HepG2 (cell line): Measurements from ENCODE around the gene DAD1. TPM values are rescaled to one million over a fixed set of nuclear protein-coding genes. Genes with fewer than 3 reads are reported as not detected.

Experiments used
- CBFB ChIP-seq: sonication (generic); formaldehyde crosslinking; IDR thresholded peaks from 2 replicates; pipeline ENCODE4 v1.4.0; 2020; ENCODE audit warnings: missing genetic modification reagents
- KAT2B ChIP-seq: fragments of 150-350 bp; IDR thresholded peaks from 2 replicates; pipeline ENCODE4 v1.6.1; 2014; ENCODE audit warnings: low read depth, low read length, borderline replicate concordance
- RBFOX2 ChIP-seq: fragments of 200-400 bp; formaldehyde crosslinking; IDR thresholded peaks from 2 replicates; pipeline ENCODE4 v1.6.1; 2017; ENCODE audit warnings: low read depth, mild to moderate bottlenecking, low read length
- SP1 ChIP-seq, 2 experiments: fragments of 450-650 bp in 1 of 2; sonication (generic) in 1 of 2; formaldehyde crosslinking in 1 of 2; IDR thresholded peaks; 2 replicates each; pipeline versions ENCODE4 v1.4.0 to v1.6.1; 2016 to 2020; ENCODE audit warnings: missing genetic modification reagents in 1 of 2
- SRSF1 ChIP-seq: fragments of 200-400 bp; formaldehyde crosslinking; optimal IDR thresholded peaks from 2 replicates; pipeline ENCODE3; 2017; ENCODE audit warnings: mild to moderate bottlenecking, low read depth, low read length, moderate library complexity
- STAT5B ChIP-seq: sonication (generic); formaldehyde crosslinking; IDR thresholded peaks from 2 replicates; pipeline ENCODE4 v1.4.0; 2020; ENCODE audit warnings: missing genetic modification reagents
- ZNF552 ChIP-seq: sonication (generic); formaldehyde crosslinking; IDR thresholded peaks from 2 replicates; pipeline ENCODE4 v1.9.0; 2022; ENCODE audit warnings: missing genetic modification reagents, mild to moderate bottlenecking, borderline replicate concordance
- polyA plus RNA-seq, 8 experiments: library from polyadenylated mRNA; depleted of rRNA in 3 of 8; stranded (reverse) in 7 of 8; unstranded in 1 of 8; fragments of >200 nt; fragmentation: Illumina TruSeq in 4 of 8; extraction: Trizol in 4 of 8; gene quantifications; 2 replicates each; pipeline versions ENCODE4 v1.2.1 to v1.2.3, GENCODE V29; 2011 to 2016; ENCODE audit warnings: low read depth in 4 of 8, missing spikeins in 1 of 8, mixed read lengths in 1 of 8; ENCODE audit not compliant: insufficient read depth in 1 of 8
- total RNA-seq, 5 experiments: library from RNA; depleted of rRNA; stranded (reverse); fragments of >200 nt; fragmentation: Illumina TruSeq; extraction: Trizol; gene quantifications; 2 replicates each; pipeline ENCODE4 v1.2.3, GENCODE V29; 2016; ENCODE audit warnings: low read depth in 1 of 5
- TF ChIP-seq, protein P1 (sequence below): sonication (generic); formaldehyde crosslinking; IDR thresholded peaks from 2 replicates; pipeline ENCODE4 v1.5.0; 2020; ENCODE audit warnings: mild to moderate bottlenecking, missing genetic modification reagents, borderline replicate concordance
- TF ChIP-seq, protein P2 (sequence below): sonication (generic); formaldehyde crosslinking; IDR thresholded peaks from 2 replicates; pipeline ENCODE4 v1.5.1; 2020; ENCODE audit warnings: missing genetic modification reagents, mild to moderate bottlenecking, borderline replicate concordance
- TF ChIP-seq, protein P3 (sequence below): IDR thresholded peaks from 2 replicates; pipeline ENCODE4 v1.6.1; 2016; ENCODE audit warnings: mild to moderate bottlenecking, missing biosample characterization, missing genetic modification reagents
- TF ChIP-seq, protein P4 (sequence below): sonication (generic); formaldehyde crosslinking; IDR thresholded peaks from 2 replicates; pipeline ENCODE4 v1.8.1; 2023; ENCODE audit warnings: missing genetic modification reagents, inconsistent platforms, borderline replicate concordance
- TF ChIP-seq, protein P5 (sequence below): sonication (generic); formaldehyde crosslinking; IDR thresholded peaks from 2 replicates; pipeline ENCODE4 v1.4.0; 2020; ENCODE audit warnings: missing genetic modification reagents
- TF ChIP-seq, protein P6 (sequence below): sonication (generic); formaldehyde crosslinking; IDR thresholded peaks from 2 replicates; pipeline ENCODE4 v1.8.1; 2023; ENCODE audit warnings: missing genetic modification reagents, mild to moderate bottlenecking, borderline replicate concordance

The DAD1 gene
- total and polyA plus RNA-seq, 2 of the 13 experiments (the other 11 are each of a cell fraction or from before 2014, with no cell fraction given), result 558 to 626 TPM

DNA sequence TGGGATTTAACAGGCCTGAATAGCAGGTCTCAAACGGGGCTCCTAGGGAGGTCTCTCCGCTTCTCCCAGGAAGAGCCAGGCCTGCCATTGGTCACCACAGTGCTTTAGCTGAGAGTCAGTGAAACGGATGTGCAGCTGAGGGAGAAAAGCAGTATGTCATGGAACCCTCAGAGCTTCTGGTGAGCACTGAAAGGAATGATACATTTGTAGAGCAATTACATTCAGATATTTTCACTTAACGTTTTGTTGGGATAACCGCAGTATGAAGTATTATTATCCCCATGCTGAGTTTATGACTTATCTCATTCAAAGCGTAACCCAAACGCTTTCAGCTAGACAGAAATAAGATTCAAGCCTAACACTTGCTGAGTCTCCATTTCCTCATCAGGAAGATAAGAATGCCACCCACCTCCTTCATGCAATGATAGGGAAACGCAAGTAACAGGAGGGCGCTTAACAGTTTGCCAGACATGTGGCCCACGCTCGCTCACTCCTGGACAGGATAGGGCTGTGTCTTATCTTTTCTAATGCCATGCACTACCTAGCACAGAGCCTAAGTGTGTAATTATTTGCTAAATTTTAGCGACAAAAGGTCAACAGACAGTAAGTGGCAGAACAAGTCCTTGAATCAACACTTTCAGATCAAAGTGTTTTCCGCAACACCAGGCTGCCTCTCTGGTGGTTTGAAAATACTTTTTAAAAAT lies 28.2 kb downstream of the DAD1 start (continued):
- TF ChIP-seq, protein P1, sequence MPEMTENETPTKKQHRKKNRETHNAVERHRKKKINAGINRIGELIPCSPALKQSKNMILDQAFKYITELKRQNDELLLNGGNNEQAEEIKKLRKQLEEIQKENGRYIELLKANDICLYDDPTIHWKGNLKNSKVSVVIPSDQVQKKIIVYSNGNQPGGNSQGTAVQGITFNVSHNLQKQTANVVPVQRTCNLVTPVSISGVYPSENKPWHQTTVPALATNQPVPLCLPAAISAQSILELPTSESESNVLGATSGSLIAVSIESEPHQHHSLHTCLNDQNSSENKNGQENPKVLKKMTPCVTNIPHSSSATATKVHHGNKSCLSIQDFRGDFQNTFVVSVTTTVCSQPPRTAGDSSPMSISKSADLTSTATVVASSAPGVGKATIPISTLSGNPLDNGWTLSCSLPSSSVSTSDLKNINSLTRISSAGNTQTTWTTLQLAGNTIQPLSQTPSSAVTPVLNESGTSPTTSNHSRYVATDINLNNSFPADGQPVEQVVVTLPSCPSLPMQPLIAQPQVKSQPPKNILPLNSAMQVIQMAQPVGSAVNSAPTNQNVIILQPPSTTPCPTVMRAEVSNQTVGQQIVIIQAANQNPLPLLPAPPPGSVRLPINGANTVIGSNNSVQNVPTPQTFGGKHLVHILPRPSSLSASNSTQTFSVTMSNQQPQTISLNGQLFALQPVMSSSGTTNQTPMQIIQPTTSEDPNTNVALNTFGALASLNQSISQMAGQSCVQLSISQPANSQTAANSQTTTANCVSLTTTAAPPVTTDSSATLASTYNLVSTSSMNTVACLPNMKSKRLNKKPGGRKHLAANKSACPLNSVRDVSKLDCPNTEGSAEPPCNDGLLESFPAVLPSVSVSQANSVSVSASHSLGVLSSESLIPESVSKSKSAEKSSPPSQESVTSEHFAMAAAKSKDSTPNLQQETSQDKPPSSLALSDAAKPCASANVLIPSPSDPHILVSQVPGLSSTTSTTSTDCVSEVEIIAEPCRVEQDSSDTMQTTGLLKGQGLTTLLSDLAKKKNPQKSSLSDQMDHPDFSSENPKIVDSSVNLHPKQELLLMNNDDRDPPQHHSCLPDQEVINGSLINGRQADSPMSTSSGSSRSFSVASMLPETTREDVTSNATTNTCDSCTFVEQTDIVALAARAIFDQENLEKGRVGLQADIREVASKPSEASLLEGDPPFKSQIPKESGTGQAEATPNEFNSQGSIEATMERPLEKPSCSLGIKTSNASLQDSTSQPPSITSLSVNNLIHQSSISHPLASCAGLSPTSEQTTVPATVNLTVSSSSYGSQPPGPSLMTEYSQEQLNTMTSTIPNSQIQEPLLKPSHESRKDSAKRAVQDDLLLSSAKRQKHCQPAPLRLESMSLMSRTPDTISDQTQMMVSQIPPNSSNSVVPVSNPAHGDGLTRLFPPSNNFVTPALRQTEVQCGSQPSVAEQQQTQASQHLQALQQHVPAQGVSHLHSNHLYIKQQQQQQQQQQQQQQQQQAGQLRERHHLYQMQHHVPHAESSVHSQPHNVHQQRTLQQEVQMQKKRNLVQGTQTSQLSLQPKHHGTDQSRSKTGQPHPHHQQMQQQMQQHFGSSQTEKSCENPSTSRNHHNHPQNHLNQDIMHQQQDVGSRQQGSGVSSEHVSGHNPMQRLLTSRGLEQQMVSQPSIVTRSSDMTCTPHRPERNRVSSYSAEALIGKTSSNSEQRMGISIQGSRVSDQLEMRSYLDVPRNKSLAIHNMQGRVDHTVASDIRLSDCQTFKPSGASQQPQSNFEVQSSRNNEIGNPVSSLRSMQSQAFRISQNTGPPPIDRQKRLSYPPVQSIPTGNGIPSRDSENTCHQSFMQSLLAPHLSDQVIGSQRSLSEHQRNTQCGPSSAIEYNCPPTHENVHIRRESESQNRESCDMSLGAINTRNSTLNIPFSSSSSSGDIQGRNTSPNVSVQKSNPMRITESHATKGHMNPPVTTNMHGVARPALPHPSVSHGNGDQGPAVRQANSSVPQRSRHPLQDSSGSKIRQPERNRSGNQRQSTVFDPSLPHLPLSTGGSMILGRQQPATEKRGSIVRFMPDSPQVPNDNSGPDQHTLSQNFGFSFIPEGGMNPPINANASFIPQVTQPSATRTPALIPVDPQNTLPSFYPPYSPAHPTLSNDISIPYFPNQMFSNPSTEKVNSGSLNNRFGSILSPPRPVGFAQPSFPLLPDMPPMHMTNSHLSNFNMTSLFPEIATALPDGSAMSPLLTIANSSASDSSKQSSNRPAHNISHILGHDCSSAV (CRISPR knock-in tag), result no peak
- TF ChIP-seq, protein P2, sequence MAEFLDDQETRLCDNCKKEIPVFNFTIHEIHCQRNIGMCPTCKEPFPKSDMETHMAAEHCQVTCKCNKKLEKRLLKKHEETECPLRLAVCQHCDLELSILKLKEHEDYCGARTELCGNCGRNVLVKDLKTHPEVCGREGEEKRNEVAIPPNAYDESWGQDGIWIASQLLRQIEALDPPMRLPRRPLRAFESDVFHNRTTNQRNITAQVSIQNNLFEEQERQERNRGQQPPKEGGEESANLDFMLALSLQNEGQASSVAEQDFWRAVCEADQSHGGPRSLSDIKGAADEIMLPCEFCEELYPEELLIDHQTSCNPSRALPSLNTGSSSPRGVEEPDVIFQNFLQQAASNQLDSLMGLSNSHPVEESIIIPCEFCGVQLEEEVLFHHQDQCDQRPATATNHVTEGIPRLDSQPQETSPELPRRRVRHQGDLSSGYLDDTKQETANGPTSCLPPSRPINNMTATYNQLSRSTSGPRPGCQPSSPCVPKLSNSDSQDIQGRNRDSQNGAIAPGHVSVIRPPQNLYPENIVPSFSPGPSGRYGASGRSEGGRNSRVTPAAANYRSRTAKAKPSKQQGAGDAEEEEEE (CRISPR knock-in tag), result no peak
- TF ChIP-seq, protein P3, sequence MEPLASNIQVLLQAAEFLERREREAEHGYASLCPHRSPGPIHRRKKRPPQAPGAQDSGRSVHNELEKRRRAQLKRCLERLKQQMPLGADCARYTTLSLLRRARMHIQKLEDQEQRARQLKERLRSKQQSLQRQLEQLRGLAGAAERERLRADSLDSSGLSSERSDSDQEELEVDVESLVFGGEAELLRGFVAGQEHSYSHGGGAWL, result peak; percentile 61; the same call in 1 of the 2 replicates
- TF ChIP-seq ZNF552 (CRISPR knock-in tag) (no peak), STAT5B (0 out of 2 replicates have a peak, but pooled peaks have one; percentile 20), SP1 (IDR thresholded peaks at IDR 0.05) (no peak), SP1 (CRISPR knock-in tag; IDR thresholded peaks at IDR 0.05) (no peak), SRSF1 (no peak), CBFB (CRISPR knock-in tag) (0 out of 2 replicates have a peak, but pooled peaks have one; percentile 40), RBFOX2 (no peak), KAT2B (no peak)
- TF ChIP-seq, protein P4, sequence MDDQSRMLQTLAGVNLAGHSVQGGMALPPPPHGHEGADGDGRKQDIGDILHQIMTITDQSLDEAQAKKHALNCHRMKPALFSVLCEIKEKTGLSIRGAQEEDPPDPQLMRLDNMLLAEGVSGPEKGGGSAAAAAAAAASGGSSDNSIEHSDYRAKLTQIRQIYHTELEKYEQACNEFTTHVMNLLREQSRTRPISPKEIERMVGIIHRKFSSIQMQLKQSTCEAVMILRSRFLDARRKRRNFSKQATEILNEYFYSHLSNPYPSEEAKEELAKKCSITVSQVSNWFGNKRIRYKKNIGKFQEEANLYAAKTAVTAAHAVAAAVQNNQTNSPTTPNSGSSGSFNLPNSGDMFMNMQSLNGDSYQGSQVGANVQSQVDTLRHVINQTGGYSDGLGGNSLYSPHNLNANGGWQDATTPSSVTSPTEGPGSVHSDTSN (CRISPR knock-in tag), result no peak
- TF ChIP-seq, protein P5, sequence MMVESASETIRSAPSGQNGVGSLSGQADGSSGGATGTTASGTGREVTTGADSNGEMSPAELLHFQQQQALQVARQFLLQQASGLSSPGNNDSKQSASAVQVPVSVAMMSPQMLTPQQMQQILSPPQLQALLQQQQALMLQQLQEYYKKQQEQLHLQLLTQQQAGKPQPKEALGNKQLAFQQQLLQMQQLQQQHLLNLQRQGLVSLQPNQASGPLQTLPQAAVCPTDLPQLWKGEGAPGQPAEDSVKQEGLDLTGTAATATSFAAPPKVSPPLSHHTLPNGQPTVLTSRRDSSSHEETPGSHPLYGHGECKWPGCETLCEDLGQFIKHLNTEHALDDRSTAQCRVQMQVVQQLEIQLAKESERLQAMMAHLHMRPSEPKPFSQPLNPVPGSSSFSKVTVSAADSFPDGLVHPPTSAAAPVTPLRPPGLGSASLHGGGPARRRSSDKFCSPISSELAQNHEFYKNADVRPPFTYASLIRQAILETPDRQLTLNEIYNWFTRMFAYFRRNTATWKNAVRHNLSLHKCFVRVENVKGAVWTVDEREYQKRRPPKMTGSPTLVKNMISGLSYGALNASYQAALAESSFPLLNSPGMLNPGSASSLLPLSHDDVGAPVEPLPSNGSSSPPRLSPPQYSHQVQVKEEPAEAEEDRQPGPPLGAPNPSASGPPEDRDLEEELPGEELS (CRISPR knock-in tag), result peak; percentile 96
- TF ChIP-seq, protein P6, sequence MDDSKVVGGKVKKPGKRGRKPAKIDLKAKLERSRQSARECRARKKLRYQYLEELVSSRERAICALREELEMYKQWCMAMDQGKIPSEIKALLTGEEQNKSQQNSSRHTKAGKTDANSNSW (CRISPR knock-in tag), result no peak
